Measurements from ENCODE around the gene SH3BP4.

GRCh38 chr2:234966340-234966739 is 14.5 kb downstream of the SH3BP4 start:
- TF ChIP-seq, protein P1, sequence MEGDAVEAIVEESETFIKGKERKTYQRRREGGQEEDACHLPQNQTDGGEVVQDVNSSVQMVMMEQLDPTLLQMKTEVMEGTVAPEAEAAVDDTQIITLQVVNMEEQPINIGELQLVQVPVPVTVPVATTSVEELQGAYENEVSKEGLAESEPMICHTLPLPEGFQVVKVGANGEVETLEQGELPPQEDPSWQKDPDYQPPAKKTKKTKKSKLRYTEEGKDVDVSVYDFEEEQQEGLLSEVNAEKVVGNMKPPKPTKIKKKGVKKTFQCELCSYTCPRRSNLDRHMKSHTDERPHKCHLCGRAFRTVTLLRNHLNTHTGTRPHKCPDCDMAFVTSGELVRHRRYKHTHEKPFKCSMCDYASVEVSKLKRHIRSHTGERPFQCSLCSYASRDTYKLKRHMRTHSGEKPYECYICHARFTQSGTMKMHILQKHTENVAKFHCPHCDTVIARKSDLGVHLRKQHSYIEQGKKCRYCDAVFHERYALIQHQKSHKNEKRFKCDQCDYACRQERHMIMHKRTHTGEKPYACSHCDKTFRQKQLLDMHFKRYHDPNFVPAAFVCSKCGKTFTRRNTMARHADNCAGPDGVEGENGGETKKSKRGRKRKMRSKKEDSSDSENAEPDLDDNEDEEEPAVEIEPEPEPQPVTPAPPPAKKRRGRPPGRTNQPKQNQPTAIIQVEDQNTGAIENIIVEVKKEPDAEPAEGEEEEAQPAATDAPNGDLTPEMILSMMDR (IDR thresholded peaks at IDR 0.05 in 2 of 3, conservative IDR thresholded peaks at IDR 0.05 in 1 of 3; ENCODE audit: control insufficient read depth in 2 of 3, extremely low read depth in 1 of 3, insufficient read depth in 1 of 3, low read depth in 3 of 3, low read length in 3 of 3) = no peak
- no peak for TF ChIP-seq JUNB (IDR thresholded peaks at IDR 0.05)
- TF ChIP-seq RELA (IDR thresholded peaks at IDR 0.05; ENCODE audit: borderline replicate concordance, partially characterized antibody) = no peak
- no peak for TF ChIP-seq RAD21 (IDR thresholded peaks at IDR 0.05; ENCODE audit: insufficient read depth, low read depth, low read length)
- TF ChIP-seq, protein P2, sequence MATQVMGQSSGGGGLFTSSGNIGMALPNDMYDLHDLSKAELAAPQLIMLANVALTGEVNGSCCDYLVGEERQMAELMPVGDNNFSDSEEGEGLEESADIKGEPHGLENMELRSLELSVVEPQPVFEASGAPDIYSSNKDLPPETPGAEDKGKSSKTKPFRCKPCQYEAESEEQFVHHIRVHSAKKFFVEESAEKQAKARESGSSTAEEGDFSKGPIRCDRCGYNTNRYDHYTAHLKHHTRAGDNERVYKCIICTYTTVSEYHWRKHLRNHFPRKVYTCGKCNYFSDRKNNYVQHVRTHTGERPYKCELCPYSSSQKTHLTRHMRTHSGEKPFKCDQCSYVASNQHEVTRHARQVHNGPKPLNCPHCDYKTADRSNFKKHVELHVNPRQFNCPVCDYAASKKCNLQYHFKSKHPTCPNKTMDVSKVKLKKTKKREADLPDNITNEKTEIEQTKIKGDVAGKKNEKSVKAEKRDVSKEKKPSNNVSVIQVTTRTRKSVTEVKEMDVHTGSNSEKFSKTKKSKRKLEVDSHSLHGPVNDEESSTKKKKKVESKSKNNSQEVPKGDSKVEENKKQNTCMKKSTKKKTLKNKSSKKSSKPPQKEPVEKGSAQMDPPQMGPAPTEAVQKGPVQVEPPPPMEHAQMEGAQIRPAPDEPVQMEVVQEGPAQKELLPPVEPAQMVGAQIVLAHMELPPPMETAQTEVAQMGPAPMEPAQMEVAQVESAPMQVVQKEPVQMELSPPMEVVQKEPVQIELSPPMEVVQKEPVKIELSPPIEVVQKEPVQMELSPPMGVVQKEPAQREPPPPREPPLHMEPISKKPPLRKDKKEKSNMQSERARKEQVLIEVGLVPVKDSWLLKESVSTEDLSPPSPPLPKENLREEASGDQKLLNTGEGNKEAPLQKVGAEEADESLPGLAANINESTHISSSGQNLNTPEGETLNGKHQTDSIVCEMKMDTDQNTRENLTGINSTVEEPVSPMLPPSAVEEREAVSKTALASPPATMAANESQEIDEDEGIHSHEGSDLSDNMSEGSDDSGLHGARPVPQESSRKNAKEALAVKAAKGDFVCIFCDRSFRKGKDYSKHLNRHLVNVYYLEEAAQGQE (IDR thresholded peaks at IDR 0.05; ENCODE audit: low read depth, low read length) = no peak
- no peak for TF ChIP-seq POLR2A (IDR thresholded peaks at IDR 0.05; ENCODE audit: low read depth, low read length)
- TF ChIP-seq NFIC (IDR thresholded peaks at IDR 0.05; ENCODE audit: low read depth, low read length) = no peak
- TF ChIP-seq ATF3 (IDR thresholded peaks at IDR 0.05; ENCODE audit: borderline replicate concordance, extremely low read depth, low read depth, low read length) = no peak

Data from GM12878 (cell line).